ENCODE measurements around the gene CLPTM1.

- TF ChIP-seq CTCF (IDR thresholded peaks at IDR 0.05) (no peak), POLR2A (IDR thresholded peaks at IDR 0.05) (no peak)
Measured at GRCh38 chr19:45037393-45038169, 82.4 kb downstream of the CLPTM1 start.
